Measurements from ENCODE around the gene CABYR. TPM values are rescaled to one million over a fixed set of nuclear protein-coding genes. Genes with fewer than 3 reads are reported as not detected.

Gene CABYR
- total and polyA plus RNA-seq, 2 of the 13 experiments (the other 11 are each of a cell fraction or from before 2014, with no cell fraction given): 0.71 to 0.88 TPM

- ChIA-PET POLR2A (no interaction called here), CTCF (ENCODE audit: low intra/inter-chr PET ratio, low total read pairs) (interaction anchor here (1.0 to 2.0 kb wide), 3 partner anchors 156 to 307 kb away, joined by 3 to 11 read pairs (median 5); no protein-coding TSS in a partner anchor)
- WGBS (ENCODE audit: low lambda C conversion rate): 70% methylated on average over 8 of the region's 8 CpGs
- intact Hi-C loops (cut with micrococcal nuclease; ENCODE audit: unreplicated experiment): loop anchor here (1.0 to 5.0 kb wide), 6 partner anchors 42 to 492 kb away; no protein-coding TSS in a partner anchor
- DNase-seq (ENCODE audit: low spot score) (peak; percentile 70), FAIRE-seq (peak; percentile 37), ATAC-seq (peak; percentile 68)
- Histone ChIP-seq H3K27me3 (ENCODE audit: control insufficient read depth in 1 of 2, insufficient read depth in 2 of 2, low read length in 2 of 2) (no peaks in the 10 kb centered on the region), H3K4me1 (ENCODE audit: insufficient read depth, low read length) (peaks cover 24% of the 10 kb centered on the region), H2AFZ (ENCODE audit: low read length) (no peak overlapping the region), H3K36me3 (replicated peaks in 1 of 2; ENCODE audit: control insufficient read depth in 1 of 2, insufficient read depth in 2 of 2, low read length in 2 of 2) (peaks cover 0 to 6% of the 10 kb centered on the region in 2 experiments; a peak in 2 of 5 replicates), H3K9me3 (ENCODE audit: low read length) (no peaks in the 10 kb centered on the region), H4K20me1 (ENCODE audit: insufficient read depth, low read length) (no peaks in the 10 kb centered on the region), H3K27ac (ENCODE audit: extremely low read length, insufficient read depth, low read length) (no peak overlapping the region), H3K4me2 (ENCODE audit: low read depth, low read length) (no peak overlapping the region), H3K79me2 (ENCODE audit: insufficient read depth, low read length) (no peaks in the 10 kb centered on the region), H3K9ac (ENCODE audit: insufficient read depth, low read depth, low read length) (no peak overlapping the region), H3K4me3 (replicated peaks in 1 of 3; ENCODE audit: insufficient read depth in 1 of 3, low read depth in 2 of 3, low read length in 3 of 3) (no peak overlapping the region)
- in situ Hi-C loops (cut with HindIII; ENCODE audit: extremely low pct_ligation_motif_present, low pct_unique_long_range_greater_than_20kb): loop anchor here (5.0 to 10.0 kb wide), 2 partner anchors 152 to 294 kb away; no protein-coding TSS in a partner anchor
- no TSS peak for BruUV-seq (replicated peaks)
- TF ChIP-seq, protein P1, sequence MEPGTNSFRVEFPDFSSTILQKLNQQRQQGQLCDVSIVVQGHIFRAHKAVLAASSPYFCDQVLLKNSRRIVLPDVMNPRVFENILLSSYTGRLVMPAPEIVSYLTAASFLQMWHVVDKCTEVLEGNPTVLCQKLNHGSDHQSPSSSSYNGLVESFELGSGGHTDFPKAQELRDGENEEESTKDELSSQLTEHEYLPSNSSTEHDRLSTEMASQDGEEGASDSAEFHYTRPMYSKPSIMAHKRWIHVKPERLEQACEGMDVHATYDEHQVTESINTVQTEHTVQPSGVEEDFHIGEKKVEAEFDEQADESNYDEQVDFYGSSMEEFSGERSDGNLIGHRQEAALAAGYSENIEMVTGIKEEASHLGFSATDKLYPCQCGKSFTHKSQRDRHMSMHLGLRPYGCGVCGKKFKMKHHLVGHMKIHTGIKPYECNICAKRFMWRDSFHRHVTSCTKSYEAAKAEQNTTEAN (CRISPR knock-in tag; conservative IDR thresholded peaks at IDR 0.05): no peak
- TF ChIP-seq SAP130 (CRISPR knock-in tag; IDR thresholded peaks at IDR 0.05; ENCODE audit: low read depth) (peak; percentile 21; the same call in 1 of the 2 replicates), RAD51 (IDR thresholded peaks at IDR 0.05; ENCODE audit: borderline replicate concordance) (peak; percentile 62; the same call in 1 of the 2 replicates), CTCF (CRISPR knock-in tag; IDR thresholded peaks at IDR 0.05) (peak; percentile 84), SOX5 (CRISPR knock-in tag; IDR thresholded peaks at IDR 0.05; ENCODE audit: borderline replicate concordance) (peak; percentile 19; the same call in 1 of the 2 replicates), RAD21 (CRISPR knock-in tag; IDR thresholded peaks at IDR 0.05) (peak; percentile 81), ERF (CRISPR knock-in tag; IDR thresholded peaks at IDR 0.05) (0 out of 2 replicates have a peak, but pooled peaks have one; percentile 25)
- TF ChIP-seq, protein P2, sequence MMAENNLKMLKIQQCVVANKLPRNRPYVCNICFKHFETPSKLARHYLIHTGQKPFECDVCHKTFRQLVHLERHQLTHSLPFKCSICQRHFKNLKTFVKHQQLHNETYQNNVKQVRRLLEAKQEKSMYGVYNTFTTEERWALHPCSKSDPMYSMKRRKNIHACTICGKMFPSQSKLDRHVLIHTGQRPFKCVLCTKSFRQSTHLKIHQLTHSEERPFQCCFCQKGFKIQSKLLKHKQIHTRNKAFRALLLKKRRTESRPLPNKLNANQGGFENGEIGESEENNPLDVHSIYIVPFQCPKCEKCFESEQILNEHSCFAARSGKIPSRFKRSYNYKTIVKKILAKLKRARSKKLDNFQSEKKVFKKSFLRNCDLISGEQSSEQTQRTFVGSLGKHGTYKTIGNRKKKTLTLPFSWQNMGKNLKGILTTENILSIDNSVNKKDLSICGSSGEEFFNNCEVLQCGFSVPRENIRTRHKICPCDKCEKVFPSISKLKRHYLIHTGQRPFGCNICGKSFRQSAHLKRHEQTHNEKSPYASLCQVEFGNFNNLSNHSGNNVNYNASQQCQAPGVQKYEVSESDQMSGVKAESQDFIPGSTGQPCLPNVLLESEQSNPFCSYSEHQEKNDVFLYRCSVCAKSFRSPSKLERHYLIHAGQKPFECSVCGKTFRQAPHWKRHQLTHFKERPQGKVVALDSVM (CRISPR knock-in tag; IDR thresholded peaks at IDR 0.05): peak; percentile 67
- TF ChIP-seq, protein P3, sequence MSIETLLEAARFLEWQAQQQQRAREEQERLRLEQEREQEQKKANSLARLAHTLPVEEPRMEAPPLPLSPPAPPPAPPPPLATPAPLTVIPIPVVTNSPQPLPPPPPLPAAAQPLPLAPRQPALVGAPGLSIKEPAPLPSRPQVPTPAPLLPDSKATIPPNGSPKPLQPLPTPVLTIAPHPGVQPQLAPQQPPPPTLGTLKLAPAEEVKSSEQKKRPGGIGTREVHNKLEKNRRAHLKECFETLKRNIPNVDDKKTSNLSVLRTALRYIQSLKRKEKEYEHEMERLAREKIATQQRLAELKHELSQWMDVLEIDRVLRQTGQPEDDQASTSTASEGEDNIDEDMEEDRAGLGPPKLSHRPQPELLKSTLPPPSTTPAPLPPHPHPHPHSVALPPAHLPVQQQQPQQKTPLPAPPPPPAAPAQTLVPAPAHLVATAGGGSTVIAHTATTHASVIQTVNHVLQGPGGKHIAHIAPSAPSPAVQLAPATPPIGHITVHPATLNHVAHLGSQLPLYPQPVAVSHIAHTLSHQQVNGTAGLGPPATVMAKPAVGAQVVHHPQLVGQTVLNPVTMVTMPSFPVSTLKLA (IDR thresholded peaks at IDR 0.05): 0 out of 2 replicates have a peak, but pooled peaks have one; percentile 7
- TF ChIP-seq, protein P4, sequence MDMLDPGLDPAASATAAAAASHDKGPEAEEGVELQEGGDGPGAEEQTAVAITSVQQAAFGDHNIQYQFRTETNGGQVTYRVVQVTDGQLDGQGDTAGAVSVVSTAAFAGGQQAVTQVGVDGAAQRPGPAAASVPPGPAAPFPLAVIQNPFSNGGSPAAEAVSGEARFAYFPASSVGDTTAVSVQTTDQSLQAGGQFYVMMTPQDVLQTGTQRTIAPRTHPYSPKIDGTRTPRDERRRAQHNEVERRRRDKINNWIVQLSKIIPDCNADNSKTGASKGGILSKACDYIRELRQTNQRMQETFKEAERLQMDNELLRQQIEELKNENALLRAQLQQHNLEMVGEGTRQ (IDR thresholded peaks at IDR 0.05; ENCODE audit: low read depth, low read length): peak; percentile 81
- TF ChIP-seq, protein P4 (CRISPR knock-in tag; IDR thresholded peaks at IDR 0.05; ENCODE audit: borderline replicate concordance): peak; percentile 90; the same call in 1 of the 2 replicates
These were observed 19.9 kb upstream of the CABYR start for GRCh38 chr18:24118750-24119577.

Data from HepG2 (cell line).